Neural crest cell (in vitro differentiated cells): ENCODE data around the gene ACER3. TPM values are rescaled to one million over a fixed set of nuclear protein-coding genes. Genes with fewer than 3 reads are reported as not detected.

Experiments used
- DNase-seq: peaks from one replicate; pipeline ENCODE4 v3.0.0; 2021; ENCODE audit warnings: low read depth, mixed read lengths, low spot score
- H3K27ac Mint-ChIP-seq: one replicate; pipeline ENCODE4 v1.8.0; 2021; ENCODE audit warnings: mild to moderate bottlenecking, mixed read lengths; ENCODE audit not compliant: unreplicated experiment
- H3K27me3 Mint-ChIP-seq: 2 replicates; pipeline ENCODE4 v1.8.0; 2021; ENCODE audit warnings: low read depth, mild to moderate bottlenecking, mixed read lengths
- H3K36me3 Mint-ChIP-seq: 2 replicates; pipeline ENCODE4 v1.8.0; 2021; ENCODE audit warnings: low read depth, mild to moderate bottlenecking, mixed read lengths
- H3K4me1 Mint-ChIP-seq: 2 replicates; pipeline ENCODE4 v1.8.0; 2021; ENCODE audit warnings: mixed read lengths
- H3K4me3 Mint-ChIP-seq: one replicate; pipeline ENCODE4 v1.8.0; 2021; ENCODE audit warnings: mild to moderate bottlenecking, mixed read lengths
- H3K9me3 Mint-ChIP-seq: 2 replicates; pipeline ENCODE4 v1.8.0; 2021; ENCODE audit warnings: mixed read lengths
- total RNA-seq: library from RNA; stranded (reverse); gene quantifications from 2 replicates; pipeline ENCODE4 v1.2.1, GENCODE V29; 2021
- TF ChIP-seq, protein P1 (sequence below): fragments of 200-600 bp; sonication (generic); conservative IDR thresholded peaks from 2 replicates; pipeline ENCODE4 v1.5.0; 2021; ENCODE audit warnings: antibody characterized with exemption, mild to moderate bottlenecking

ACER3 gene
- total RNA-seq, 1 donor from 2014 or later = 19.0 TPM

DNA sequence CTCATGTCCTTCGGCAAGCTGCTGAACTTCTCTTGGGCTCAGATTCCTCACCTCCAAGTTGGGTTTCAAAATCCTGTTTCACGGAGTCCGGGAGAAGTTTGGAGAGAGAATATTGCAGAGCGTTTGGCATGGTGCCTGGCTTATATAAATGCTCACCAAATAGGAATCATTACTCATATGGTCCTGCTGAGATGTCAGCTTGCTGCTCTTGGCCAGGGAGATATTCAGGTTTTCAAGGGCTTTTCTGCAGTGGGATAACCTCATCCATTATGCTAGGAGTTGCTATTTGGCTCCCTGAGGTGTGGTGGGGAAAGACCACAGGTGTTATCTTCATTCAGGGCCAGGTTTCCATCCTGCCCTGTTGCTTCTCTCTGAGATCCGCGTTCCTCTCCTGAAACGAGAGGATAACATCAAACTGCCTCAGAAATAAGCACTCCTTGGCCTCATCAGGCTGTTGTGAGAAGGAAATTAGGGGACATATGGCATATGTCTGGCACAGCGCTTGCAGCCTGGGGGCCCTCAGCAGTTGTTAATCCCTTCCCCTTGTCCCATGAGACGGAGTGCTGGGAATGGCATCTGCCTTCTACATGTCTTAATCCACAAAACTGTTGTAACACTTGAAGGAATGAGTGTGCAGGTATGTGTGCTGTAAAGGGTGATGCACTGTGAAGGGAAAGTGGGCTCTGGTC, 29.9 kb upstream of the ACER3 start:
- no peak for DNase-seq

DNA sequence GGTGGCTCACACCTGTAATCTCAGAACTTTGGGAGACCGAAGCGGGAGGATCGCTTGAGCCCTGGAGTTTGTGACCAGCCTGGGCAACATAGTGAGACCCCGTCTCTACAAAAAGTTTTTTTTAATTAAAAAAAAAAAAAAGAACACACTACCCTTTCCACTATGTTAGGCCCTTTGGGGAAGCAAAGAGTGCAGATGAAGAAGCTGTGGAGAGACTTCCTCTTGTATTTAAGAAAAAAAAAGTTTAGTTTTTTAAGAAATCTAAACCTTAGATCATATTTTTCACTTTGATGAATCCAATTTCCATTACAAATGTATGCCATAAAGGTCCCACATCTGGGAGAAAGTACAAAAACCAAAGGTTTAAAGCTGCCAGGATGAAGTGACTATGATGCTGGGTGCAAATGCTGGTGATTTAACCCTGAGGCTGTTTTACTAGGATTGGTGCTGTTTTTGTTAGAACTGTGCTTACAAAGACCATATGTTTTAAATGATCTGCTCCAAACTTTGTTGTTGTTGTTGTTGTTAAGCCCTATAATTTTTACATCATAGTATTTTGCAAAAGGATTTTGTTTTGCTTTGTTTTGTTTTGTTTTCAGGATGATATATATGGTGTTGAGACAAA, 28.9 kb upstream of the ACER3 start:
- Mint-ChIP-seq H3K4me3 (no peak overlapping the region), H3K36me3 (no peaks in the 10 kb centered on the region), H3K4me1 (no peaks in the 10 kb centered on the region), H3K27me3 (no peaks in the 10 kb centered on the region), H3K9me3 (no peaks in the 10 kb centered on the region), H3K27ac (no peak overlapping the region)
- TF ChIP-seq, protein P1, sequence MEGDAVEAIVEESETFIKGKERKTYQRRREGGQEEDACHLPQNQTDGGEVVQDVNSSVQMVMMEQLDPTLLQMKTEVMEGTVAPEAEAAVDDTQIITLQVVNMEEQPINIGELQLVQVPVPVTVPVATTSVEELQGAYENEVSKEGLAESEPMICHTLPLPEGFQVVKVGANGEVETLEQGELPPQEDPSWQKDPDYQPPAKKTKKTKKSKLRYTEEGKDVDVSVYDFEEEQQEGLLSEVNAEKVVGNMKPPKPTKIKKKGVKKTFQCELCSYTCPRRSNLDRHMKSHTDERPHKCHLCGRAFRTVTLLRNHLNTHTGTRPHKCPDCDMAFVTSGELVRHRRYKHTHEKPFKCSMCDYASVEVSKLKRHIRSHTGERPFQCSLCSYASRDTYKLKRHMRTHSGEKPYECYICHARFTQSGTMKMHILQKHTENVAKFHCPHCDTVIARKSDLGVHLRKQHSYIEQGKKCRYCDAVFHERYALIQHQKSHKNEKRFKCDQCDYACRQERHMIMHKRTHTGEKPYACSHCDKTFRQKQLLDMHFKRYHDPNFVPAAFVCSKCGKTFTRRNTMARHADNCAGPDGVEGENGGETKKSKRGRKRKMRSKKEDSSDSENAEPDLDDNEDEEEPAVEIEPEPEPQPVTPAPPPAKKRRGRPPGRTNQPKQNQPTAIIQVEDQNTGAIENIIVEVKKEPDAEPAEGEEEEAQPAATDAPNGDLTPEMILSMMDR = no peak
- no peak for DNase-seq

More for the DNA sequence above, 29.9 kb upstream of the ACER3 start:
- Mint-ChIP-seq H3K4me1 (no peaks in the 10 kb centered on the region), H3K4me3 (no peak overlapping the region), H3K27me3 (no peaks in the 10 kb centered on the region), H3K36me3 (no peaks in the 10 kb centered on the region), H3K27ac (no peak overlapping the region), H3K9me3 (no peaks in the 10 kb centered on the region)
- TF ChIP-seq, protein P1 = no peak

DNA sequence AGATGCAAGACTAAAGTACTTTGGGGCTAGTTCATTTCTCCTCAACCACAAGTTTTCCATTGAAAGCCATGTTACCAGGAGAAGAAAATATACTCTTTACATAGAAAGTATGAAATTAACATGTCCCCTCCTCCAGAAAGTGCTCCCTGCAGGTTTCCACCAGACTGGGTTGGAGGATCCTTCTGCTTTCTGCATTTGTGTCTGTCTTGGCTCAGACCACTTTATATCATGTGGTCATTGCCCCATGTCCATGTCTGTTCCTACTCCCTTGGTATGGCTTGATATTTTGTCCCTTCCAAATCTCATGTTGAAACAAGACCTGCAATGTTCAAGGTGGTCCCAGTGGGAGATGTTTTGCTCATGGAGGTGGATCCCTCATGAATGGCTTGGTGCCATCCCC, 28.4 kb upstream of the ACER3 start:
- no peak for DNase-seq
- Mint-ChIP-seq H3K4me3 (no peak overlapping the region), H3K36me3 (no peaks in the 10 kb centered on the region), H3K9me3 (no peaks in the 10 kb centered on the region), H3K27me3 (no peaks in the 10 kb centered on the region), H3K4me1 (no peaks in the 10 kb centered on the region), H3K27ac (no peak overlapping the region)
- TF ChIP-seq, protein P1 = no peak

DNA sequence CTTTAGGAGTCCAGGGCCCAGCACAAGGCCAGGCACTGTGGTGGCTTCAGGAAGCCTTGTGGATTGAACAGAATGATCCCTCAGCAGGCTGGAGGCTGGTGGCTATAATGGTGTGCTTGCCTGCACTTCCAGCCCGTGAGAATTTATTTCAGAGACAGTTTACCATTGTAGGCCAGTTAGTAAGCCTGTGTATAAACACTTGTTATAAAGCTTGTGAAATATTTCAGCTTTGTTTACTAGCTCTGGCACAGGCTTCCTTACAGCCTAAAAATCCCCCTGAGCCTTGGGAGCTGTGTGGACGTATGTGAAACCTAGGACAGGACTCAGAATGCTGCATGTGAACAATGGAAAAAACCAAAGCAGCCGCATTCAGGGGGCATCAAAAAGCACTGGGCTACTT, 26.6 kb upstream of the ACER3 start:
- Mint-ChIP-seq H3K4me3 (no peak overlapping the region), H3K27ac (no peak overlapping the region), H3K4me1 (no peaks in the 10 kb centered on the region), H3K36me3 (no peaks in the 10 kb centered on the region), H3K27me3 (no peaks in the 10 kb centered on the region), H3K9me3 (no peaks in the 10 kb centered on the region)
- TF ChIP-seq, protein P1 = no peak
- no peak for DNase-seq

DNA sequence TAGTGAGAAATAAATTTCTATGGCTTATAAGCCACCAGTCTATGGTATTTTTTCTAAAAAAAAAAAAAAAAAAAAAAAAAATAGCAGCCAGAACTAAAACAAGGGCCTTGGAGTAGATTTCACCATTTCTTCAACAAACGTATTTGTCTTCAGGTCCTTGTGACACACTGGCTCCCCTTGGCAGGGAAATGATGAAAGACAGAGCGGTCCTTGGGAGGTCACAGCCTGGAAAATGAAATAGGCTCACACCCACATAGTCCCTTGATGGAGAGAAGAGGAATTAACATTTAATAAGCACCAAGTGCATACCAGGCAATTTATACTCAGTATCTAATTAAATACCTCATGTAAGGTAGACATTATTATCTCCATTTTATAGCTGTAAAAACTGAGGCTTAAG, 25.7 kb upstream of the ACER3 start:
- H3K27ac Mint-ChIP-seq = no peak overlapping the region
- H3K4me3 Mint-ChIP-seq = no peak overlapping the region
- no peaks in the 10 kb centered on the region for H3K36me3 Mint-ChIP-seq
- H3K27me3 Mint-ChIP-seq = no peaks in the 10 kb centered on the region
- H3K9me3 Mint-ChIP-seq = no peaks in the 10 kb centered on the region
- TF ChIP-seq, protein P1 = no peak
- no peak for DNase-seq
- no peaks in the 10 kb centered on the region for H3K4me1 Mint-ChIP-seq
